NCI-H2227 treated with DMSO at 0.1 percent for 48 hours (cell line): ENCODE measurements around the gene TMEM131L.

ENCODE experiments used
- DNase-seq: peaks from one replicate; lab custom pipeline; 2025; lab: John Stamatoyannopoulos, UW

TMEM131L gene

DNA sequence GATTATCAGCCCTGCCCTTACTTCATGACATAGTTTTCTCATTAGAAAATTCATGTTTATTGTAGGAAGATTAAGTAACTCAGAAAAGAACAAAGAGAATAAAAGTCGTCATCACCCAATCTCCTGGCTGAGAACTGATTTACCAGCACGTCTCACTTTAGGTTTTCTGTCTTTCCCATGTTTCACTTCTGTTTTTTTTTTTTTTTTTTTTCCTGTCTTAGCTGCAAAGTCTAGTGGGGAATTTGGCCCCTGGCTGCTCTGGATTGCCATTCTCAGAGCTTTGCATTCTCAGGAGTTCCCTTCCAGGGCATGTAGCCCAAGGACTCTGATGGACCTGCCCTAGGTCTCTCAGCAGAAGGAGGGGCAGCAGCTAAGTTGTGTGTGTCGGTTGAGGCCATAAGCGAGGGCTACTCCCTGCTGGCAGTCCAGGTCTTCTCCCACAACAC lies 57.8 kb downstream of the TMEM131L start:
- DNase-seq, result no peak

DNA sequence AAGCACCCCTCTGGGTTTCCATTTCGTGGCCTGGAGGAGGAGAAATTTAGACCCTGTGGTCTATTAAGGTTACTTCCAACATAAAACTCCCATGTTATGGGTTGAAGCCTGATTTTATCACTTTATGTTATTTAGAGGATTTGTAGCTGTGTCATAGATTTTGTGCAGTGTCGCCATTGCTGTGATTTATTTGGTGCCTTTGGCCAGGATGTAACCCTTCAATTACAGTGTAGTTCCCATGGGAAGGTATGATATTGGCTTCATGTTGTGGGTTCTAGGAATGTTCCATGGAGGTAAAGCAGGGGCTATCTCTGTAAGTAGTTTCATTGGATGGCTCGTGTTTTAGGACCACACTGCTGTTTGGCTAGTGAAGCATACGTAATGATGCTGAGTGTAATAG lies 58.5 kb downstream of the TMEM131L start:
- DNase-seq, result no peak

GRCh38 chr4:153527690-153528089 lies 61.5 kb downstream of the TMEM131L start:
- DNase-seq, result no peak

DNA sequence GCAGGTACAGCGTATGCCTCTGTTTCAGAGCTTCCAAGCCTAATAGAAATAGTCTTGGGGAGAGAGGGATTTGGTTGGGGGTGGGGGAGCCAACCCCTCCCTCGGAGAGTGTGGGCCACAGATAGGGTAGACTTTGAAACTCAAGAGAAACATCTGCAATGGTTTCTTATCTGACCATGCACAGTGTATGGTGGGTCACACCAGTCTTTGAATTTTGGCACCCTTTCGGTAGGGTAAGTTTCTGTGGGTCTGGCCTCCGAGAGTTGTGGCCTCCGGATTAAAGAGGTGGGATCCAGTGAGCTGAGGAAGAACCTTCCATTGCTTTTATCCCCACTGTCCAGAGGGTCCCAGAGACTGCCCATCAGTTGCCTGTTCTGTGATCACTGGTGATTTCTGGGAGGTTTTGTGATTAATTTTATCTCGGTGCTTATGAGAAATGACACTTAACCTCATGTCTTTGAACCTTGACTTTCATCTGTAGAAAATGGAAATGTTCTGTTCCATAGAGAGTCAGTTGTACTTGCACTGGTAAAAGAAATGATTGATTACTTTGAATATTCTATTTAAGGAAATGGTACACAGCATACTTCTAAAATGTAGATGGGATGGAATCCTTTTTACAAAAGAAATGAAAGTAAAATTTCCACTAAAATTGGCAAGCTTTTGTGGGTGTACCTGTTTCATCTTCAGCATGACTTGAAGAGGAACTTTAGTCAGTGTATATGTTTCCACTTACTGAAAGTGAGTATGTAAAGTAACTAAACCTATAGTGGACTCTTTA lies 62.7 kb downstream of the TMEM131L start:
- no peak for DNase-seq

DNA sequence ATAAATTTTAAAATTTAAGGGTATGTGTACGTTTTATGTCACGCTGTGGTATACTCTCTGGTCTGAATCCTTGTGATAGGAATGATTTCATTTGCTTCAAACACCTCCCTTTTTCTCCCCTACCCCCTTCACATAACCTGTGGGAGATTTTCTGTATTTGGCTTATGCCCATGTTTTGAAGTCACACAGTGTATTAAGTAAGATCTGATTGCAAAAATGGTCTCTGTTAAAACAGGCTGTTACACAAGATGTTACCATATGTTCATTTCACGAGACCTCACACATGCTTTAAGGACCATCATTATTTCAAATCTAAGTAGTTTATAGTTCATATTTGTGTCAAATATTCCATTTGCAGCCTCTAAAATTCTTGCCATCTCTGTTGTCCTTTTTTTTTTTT lies 63.5 kb downstream of the TMEM131L start:
- no peak for DNase-seq

DNA sequence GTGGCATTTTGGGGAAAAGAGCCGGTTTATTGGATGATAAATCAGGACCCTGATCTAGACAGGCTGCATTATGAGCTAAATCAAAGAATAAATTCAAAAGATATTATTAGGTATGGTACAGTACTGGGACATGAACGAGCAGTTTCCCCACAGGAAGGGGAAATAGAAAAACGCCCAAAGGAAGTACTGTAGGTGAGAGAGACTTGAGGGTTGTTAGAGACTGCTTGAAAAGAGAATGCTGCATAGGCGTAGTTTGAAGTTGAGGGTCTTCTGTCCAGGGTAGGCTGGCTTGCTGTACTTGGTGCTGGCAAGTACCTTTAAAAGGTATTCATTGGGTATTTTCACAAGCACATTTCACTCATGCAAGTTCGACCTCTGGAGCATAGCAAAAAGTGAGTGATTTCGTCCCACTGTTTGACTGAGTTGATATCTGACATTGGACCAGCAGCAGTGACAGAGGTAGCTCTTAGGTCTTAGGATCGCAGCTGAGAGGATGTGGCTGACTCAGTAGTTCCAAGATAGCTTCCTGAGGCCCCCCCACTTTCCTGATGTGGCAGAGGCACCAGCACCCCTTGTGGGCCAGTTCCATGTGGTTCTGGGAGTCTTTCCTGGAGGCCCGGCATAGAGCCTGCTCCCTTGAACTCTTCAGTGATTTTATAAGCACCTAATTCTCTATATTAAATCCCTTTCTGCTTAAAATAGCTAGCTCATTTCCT lies 64.3 kb downstream of the TMEM131L start:
- DNase-seq, result no peak

DNA sequence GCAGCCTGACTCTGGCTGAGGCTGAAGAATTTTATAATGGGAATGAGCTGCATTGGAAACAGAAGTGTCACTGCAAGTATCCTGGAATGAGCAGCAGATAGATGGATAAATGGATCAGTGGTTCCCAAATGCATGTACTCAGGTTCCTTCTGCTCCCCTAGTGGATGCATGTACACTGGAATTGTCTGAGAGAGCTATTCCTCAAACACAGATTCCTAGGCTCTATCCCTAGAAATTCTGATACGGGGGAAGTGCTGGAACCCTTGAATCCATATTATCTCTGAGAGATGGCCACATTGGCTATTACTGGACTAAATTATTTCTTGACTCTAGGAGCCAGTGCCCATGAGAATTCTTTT lies 64.8 kb downstream of the TMEM131L start:
- DNase-seq, result no peak

DNA sequence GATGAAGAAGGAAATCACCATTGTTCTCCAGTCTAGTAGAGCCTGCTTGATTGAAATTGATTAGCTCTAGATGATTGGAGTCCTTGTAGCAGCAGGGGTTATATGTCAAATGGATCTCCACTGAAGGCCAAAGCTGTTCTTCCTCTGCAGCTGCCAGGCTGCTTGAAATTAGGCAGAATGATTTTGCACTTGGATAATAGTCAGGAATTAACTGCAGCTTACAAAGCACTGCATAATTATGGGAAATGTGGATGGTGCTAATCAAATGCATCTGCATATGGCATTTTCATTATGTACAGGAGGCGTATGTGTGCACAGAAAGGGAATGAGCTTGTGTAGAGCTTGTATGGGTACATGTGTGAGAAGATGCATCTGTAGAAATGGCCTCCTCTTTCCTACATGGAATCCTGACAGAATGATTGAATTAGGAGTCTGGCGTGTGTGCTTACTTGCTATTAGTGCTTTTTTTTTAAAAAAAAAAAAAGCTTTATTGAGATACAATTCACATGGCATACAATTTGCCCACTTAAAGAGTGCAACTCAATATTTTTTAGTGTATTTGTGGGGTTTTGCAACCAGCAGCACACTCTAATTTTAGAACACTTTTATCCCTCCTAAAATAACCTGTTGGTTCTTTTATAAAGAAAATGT lies 65.9 kb downstream of the TMEM131L start:
- no peak for DNase-seq

GRCh38 chr4:153532636-153533035 lies 66.5 kb downstream of the TMEM131L start:
- no peak for DNase-seq

DNA sequence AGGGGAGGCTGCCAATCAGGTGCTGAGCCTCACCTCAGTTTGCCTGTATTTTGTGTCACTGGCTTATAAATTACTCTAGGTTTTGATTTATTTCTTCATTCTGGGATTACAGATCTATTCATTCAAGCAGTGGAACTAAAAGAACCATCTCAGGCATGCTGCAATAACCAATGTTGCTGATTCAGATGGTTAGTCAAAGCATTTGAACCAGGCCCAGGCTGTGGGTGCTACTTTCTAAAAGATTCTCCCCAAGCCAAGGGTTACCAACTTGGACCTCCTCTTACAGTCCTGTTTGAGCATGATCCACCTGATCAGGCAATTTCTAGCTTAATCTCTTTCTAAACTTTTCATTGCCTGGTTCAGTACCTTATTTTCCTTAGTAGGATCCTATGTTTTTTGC lies 67.2 kb downstream of the TMEM131L start:
- DNase-seq, result no peak

DNA sequence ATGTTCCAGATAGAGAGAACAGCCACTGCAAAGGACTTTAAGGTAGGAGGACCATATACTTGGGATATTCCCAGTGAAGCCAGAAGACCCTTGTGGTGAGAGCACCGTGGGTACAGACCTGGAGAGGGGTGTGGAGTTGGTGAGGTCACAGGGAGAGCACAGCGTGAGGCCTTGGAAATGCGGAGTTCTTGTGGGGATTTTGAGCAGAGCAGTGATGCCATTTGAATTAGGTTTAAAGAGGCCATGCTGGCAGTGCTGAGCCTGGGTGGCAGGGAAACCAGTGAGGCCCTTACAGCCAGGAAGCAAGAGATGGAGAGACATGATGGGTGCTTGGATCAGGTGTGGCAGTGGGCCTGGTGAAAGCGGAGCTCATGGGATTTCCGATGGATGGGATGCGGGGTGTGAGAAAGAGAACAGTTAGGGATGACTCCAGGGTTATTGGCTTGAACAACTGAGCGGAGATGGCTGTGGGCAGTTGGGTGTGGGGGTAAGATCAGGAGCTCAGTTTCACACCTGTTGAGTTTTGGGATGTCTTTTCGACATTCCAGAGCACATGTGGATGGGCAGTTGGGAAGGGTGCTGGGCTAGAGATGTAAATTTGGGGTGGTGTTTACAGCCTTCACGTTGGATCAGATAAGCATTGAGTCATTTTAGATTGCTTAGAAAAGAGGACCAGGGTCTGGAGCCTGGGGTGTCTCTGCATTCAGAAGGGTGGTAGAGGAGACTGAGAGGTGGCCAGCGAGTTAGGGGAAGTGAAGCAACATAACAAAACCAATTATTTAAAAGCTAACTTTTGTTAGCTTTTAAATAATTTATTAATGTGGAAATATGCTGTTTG lies 68.9 kb downstream of the TMEM131L start:
- DNase-seq, result no peak

GRCh38 chr4:153535772-153536513 lies 69.8 kb downstream of the TMEM131L start:
- no peak for DNase-seq

- no peak for DNase-seq
Measured at GRCh38 chr4:153537493-153537960, 71.4 kb downstream of the TMEM131L start.

DNA sequence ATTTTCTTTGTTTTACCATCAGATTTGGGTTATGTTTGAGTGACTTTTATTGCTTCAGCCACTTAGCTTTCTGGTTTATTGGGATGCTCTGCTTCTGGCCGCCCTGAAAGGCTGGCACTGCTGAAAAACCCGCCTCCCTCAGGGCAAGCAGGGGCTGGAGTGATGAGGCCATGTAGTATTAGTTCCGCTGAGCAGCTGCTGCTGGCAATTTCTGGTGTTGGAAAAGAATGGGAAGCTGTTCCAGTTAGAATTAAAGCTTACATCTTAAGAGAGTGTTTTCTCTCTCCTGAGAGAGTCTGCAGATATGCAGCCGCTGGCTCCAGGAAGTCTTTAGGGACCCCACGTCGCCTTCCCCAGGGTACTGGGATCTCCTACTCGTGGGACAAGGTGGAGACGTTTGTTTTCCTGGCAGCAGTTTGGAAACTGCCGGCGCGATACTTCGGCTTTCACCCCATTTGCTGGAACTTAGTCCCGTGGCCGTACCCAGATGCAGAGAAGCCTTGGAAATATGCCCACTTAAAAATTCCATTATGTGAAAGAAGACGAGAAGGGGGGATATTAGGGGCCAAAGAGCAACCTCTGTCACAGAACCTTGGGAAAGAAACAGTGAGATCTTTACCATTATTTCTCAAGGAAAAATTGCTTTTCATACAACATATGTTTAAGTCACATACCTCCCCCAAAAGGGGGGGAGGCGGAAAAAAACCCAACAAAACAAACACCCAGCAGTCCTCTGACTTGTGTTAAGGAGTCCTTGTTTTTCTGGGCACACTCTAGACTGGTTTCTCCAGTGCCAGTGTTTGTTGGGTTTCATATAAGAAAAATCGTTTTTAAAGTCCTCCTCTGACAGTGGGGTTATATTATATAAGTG lies 72.6 kb downstream of the TMEM131L start:
- peak; percentile 23 for DNase-seq

DNA sequence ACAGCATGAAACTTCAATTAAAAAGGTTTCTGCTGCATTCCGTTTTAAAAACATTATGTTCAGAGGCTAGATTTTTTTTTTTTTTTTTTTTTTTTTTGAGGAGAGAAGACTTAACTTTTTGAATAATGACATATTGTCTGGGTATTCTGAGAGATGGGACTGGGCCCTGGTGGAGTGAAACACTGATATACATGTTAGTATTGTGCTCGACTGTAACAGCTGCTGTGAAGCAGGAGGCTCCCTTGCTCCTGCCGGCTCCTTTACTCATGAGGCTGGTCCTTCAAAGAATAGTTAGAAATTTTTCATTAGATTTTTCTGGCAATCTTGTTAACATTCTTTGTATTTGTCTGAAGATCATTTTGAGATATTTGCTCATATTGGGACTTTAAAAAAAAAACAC lies 73.3 kb downstream of the TMEM131L start:
- DNase-seq, result no peak

DNA sequence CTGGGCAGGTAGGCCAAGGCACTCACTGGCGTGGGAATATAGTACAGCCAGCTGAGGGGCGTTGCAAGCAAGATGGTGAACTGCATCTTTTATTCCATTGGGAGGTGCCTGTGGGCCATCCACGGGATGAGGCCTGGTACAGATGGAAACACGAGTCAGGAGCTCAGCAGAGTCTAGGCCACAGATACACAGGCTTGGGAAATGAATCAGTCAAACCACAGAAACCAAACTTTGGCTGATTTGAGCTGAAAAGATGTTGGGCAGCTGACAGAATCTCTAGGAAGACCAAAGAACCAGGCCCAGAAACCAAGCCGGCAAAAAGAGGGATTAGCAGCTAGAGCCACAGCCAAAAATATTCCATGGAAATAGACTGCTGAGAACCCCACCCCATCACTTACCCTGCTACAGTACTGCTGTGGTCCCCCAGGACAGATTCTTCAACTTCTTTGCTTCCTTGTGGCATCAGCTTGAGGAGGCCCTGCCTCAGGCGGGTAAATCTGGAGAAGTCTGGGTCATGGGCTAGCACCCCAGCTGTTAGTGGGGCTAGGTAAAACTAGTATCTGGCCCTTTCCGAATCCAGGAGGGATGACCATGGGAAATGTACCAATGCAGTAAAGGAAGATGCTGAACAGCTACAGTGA lies 75.4 kb downstream of the TMEM131L start:
- DNase-seq, result no peak

GRCh38 chr4:153542131-153542530 lies 76.0 kb downstream of the TMEM131L start:
- DNase-seq, result no peak

GRCh38 chr4:153542834-153543233 lies 76.7 kb downstream of the TMEM131L start:
- no peak for DNase-seq

- DNase-seq, result no peak
Measured at GRCh38 chr4:153543351-153543750, 77.2 kb downstream of the TMEM131L start.

DNA sequence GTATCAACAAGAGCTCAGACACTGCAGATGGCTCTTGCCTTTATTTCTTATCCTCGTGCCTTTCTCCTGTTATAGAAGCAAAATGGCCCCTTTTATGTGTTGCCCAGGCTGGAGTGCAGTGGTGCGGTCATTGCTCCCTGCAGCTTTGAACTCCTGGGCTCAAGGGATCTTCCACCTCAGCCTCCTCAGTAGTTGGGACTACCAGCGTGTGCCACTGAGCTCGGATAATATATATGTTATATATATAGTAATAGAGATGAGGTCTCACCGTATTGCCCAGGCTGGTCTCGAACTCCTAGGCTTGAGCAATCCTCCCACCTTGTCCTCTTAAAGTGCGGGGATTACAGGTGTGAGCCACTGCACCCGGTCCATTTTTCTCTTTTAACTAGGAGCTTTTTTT lies 79.7 kb downstream of the TMEM131L start:
- no peak for DNase-seq
